Nephron progenitor cell (in vitro differentiated cells): ENCODE measurements around the gene SNX27.

ENCODE experiments used
- DNase-seq: peaks from one replicate; pipeline ENCODE4 v3.0.0; 2021
- H3K27ac Mint-ChIP-seq: 2 replicates; pipeline ENCODE4 v1.8.0; 2021; ENCODE audit warnings: mild to moderate bottlenecking, moderate library complexity, mixed read lengths
- H3K27me3 Mint-ChIP-seq: 2 replicates; pipeline ENCODE4 v1.8.0; 2021; ENCODE audit warnings: mild to moderate bottlenecking, low read depth, mixed read lengths; ENCODE audit not compliant: poor library complexity
- H3K36me3 Mint-ChIP-seq: 2 replicates; pipeline ENCODE4 v1.8.0; 2021; ENCODE audit warnings: low read depth, mixed read lengths
- H3K4me1 Mint-ChIP-seq: 2 replicates; pipeline ENCODE4 v1.8.0; 2021; ENCODE audit warnings: mixed read lengths
- H3K4me3 Mint-ChIP-seq: 2 replicates; pipeline ENCODE4 v1.8.0; 2021; ENCODE audit warnings: mild to moderate bottlenecking, moderate library complexity, mixed read lengths
- H3K9me3 Mint-ChIP-seq: 2 replicates; pipeline ENCODE4 v1.8.0; 2021; ENCODE audit warnings: mild to moderate bottlenecking, moderate library complexity, mixed read lengths
- TF ChIP-seq, protein P1 (sequence below): fragments of 200-600 bp; sonication (generic); IDR thresholded peaks from 2 replicates; pipeline ENCODE4 v1.5.0; 2021; ENCODE audit warnings: antibody characterized with exemption

SNX27 gene

GRCh38 chr1:151570819-151571218 is 41.0 kb upstream of the SNX27 start:
- H3K4me1 Mint-ChIP-seq = no peaks in the 10 kb centered on the region
- TF ChIP-seq, protein P1, sequence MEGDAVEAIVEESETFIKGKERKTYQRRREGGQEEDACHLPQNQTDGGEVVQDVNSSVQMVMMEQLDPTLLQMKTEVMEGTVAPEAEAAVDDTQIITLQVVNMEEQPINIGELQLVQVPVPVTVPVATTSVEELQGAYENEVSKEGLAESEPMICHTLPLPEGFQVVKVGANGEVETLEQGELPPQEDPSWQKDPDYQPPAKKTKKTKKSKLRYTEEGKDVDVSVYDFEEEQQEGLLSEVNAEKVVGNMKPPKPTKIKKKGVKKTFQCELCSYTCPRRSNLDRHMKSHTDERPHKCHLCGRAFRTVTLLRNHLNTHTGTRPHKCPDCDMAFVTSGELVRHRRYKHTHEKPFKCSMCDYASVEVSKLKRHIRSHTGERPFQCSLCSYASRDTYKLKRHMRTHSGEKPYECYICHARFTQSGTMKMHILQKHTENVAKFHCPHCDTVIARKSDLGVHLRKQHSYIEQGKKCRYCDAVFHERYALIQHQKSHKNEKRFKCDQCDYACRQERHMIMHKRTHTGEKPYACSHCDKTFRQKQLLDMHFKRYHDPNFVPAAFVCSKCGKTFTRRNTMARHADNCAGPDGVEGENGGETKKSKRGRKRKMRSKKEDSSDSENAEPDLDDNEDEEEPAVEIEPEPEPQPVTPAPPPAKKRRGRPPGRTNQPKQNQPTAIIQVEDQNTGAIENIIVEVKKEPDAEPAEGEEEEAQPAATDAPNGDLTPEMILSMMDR = no peak
- H3K27me3 Mint-ChIP-seq = no peaks in the 10 kb centered on the region
- no peak overlapping the region for H3K27ac Mint-ChIP-seq
- no peaks in the 10 kb centered on the region for H3K9me3 Mint-ChIP-seq
- no peak for DNase-seq
- H3K4me3 Mint-ChIP-seq = no peak overlapping the region
- peaks cover 14% of the 10 kb centered on the region for H3K36me3 Mint-ChIP-seq

- Mint-ChIP-seq H3K9me3 (no peaks in the 10 kb centered on the region), H3K4me3 (no peak overlapping the region), H3K36me3 (peaks cover 22% of the 10 kb centered on the region), H3K4me1 (no peaks in the 10 kb centered on the region), H3K27me3 (no peaks in the 10 kb centered on the region), H3K27ac (no peak overlapping the region)
- TF ChIP-seq, protein P1 = no peak
- DNase-seq = no peak
Observed at GRCh38 chr1:151574575-151575529, 37.0 kb upstream of the SNX27 start.

DNA sequence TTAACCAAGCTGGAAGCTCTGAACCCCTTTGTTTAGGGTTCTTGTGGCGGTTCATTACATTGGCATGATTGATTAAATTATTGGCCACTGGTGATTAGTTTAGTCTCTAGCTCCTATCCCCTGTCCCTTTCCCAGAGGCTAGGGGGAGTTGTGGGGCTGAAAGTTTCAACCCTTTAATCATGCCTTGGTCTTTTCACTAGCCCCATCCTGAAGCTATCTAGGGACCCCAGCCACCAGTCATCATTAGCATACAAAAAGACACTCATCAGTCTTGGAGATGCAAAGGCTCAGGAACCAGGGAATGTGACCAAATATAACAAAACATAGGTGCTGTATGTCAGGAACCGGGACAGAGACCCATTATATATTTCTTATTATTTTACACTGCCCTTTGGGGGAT is 34.7 kb upstream of the SNX27 start:
- Mint-ChIP-seq H3K27ac (no peak overlapping the region), H3K27me3 (peaks cover 2% of the 10 kb centered on the region), H3K4me3 (no peak overlapping the region), H3K9me3 (no peaks in the 10 kb centered on the region), H3K36me3 (peaks cover 22% of the 10 kb centered on the region), H3K4me1 (peaks cover 19% of the 10 kb centered on the region)
- DNase-seq = no peak
- TF ChIP-seq, protein P1 = no peak

DNA sequence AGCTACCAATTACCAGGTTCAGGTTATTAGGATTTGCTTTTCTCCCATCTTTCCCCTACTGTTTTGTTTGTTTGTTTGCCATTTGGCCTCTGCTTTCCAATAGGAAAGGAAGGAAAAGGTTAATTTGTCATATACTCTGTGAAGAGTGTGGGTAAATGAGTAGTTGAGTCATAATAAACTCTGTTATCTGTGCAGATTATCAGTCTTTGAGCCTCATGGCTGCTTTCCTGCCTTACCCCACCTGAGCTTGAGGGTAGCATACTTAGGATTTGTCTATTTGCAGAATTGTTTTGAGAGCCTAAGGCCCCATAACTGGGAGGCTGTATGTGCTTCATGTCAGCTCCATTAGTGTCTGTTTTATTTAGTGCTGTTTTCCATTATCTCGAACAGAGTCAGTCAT is 32.9 kb upstream of the SNX27 start:
- TF ChIP-seq, protein P1 = no peak
- Mint-ChIP-seq H3K27ac (no peak overlapping the region), H3K4me1 (peaks cover 34% of the 10 kb centered on the region), H3K4me3 (no peak overlapping the region), H3K9me3 (no peaks in the 10 kb centered on the region), H3K27me3 (peaks cover 2% of the 10 kb centered on the region), H3K36me3 (peaks cover 21% of the 10 kb centered on the region)
- DNase-seq = no peak

DNA sequence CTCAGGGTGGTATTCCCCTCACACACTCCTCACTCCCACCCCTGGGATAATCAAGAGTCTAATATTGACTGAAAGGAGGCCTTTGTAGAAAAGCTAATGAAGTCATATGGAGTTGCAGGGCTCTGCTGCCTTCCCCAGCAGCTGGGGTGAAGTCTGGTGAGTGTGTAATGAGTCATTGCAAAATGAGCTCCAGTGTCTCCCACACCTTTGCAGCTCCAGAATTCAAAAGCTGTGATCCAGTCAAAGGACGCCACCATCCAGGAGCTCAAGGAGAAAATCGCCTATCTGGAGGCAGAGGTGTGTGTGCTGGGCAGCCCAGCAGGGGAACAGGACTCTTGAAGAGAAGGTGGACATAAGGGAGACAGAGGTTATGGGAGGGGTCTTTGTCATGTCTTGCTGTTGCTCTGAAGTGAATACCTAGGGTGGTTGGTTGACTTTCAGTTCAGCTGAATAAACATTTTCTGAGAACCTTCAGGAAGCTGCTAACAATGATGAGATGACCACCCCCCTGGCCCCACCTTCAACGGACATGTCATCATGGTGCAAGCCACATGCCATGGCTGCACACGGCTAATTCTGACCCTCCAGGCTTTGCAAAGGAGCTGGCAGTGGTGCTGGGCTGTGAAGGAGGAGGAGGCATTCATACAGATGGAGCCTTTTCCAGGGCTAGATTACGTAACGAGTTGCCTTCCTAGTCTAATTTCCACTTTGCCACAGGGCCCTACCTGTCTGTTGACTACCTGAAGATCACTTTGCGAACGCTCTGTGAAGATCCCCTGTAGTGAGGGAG is 32.2 kb upstream of the SNX27 start:
- H3K27me3 Mint-ChIP-seq = peaks cover 2% of the 10 kb centered on the region
- TF ChIP-seq, protein P1 = no peak
- no peaks in the 10 kb centered on the region for H3K9me3 Mint-ChIP-seq
- H3K36me3 Mint-ChIP-seq = peaks cover 16% of the 10 kb centered on the region
- H3K27ac Mint-ChIP-seq = no peak overlapping the region
- no peak overlapping the region for H3K4me3 Mint-ChIP-seq
- no peak for DNase-seq
- H3K4me1 Mint-ChIP-seq = peaks cover 34% of the 10 kb centered on the region
